Uterus (tissue), 2 donors: ENCODE data around the gene SLC27A1.

Source experiments
- CTCF ChIP-seq, 4 experiments: fragments of 200-600 bp in 2 of 4; fragments of 450-650 bp in 2 of 4; sonication (generic) in 2 of 4; IDR thresholded peaks; one replicate each; pipeline ENCODE4 v1.5.1; 2016 to 2019; ENCODE audit warnings: antibody characterized with exemption in 4 of 4, mild to moderate bottlenecking in 2 of 4, moderate library complexity in 1 of 4
- POLR2A ChIP-seq, 2 donors: fragments of 450-650 bp; IDR thresholded peaks; one replicate each; pipeline ENCODE4 v1.6.1; 2016; ENCODE audit warnings: antibody characterized with exemption in 2 of 2, mild to moderate bottlenecking in 1 of 2, moderate library complexity in 1 of 2

GRCh38 chr19:17553256-17553655, 82.9 kb downstream of the SLC27A1 start:
- TF ChIP-seq CTCF (IDR thresholded peaks at IDR 0.05) (peak in 1 of 4 experiments; percentile 5), POLR2A (IDR thresholded peaks at IDR 0.05) (no peak)
